ENCODE results near the gene EHHADH.

DNA sequence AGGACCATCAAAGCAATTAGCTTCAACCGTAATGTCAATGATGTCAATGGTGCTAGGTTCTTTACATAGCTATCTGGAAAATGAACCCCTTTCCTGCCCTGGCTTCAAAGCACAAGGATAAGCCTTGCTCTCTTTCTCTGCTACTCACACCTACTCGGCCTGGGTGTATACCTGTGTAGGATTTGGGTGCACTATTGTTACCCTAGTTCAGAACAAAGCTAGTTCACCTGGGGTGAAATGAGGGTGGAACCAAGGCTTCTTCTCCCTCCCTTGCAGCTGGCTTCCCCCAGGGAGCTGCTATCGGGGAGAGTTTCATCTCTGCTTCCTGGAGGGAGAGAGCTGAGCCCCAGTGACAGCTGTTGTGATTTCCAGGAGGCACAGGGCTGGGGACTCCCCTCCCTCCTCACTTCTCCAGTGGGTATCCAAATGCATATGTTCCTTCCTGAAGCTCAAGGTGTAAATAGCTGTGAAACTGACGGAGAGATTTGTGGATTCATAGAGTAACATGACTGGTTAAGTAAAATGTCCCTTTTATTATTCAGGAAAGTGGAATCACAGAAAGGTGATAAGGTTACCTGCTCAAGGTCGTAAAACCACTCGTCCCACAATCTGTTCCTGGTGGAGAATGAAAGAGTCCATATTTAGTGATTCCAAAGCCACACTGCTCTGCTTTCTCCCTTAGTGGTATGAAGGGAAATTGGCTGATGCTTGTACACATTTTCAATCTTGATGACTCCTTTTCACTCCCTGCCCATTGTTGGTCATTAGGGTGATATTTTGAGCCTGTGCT lies 89.2 kb downstream of the EHHADH start:
- TF ChIP-seq, protein P1, sequence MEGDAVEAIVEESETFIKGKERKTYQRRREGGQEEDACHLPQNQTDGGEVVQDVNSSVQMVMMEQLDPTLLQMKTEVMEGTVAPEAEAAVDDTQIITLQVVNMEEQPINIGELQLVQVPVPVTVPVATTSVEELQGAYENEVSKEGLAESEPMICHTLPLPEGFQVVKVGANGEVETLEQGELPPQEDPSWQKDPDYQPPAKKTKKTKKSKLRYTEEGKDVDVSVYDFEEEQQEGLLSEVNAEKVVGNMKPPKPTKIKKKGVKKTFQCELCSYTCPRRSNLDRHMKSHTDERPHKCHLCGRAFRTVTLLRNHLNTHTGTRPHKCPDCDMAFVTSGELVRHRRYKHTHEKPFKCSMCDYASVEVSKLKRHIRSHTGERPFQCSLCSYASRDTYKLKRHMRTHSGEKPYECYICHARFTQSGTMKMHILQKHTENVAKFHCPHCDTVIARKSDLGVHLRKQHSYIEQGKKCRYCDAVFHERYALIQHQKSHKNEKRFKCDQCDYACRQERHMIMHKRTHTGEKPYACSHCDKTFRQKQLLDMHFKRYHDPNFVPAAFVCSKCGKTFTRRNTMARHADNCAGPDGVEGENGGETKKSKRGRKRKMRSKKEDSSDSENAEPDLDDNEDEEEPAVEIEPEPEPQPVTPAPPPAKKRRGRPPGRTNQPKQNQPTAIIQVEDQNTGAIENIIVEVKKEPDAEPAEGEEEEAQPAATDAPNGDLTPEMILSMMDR (tag by site-specific recombination; IDR thresholded peaks at IDR 0.05) = no peak
- TF ChIP-seq ZNF670 (tag by site-specific recombination; IDR thresholded peaks at IDR 0.05; ENCODE audit: low read depth) (no peak), YY1 (tag by site-specific recombination; IDR thresholded peaks at IDR 0.05) (no peak), ZNF837 (tag by site-specific recombination; IDR thresholded peaks at IDR 0.05) (no peak), ZNF510 (tag by site-specific recombination; IDR thresholded peaks at IDR 0.05; ENCODE audit: insufficient replicate concordance) (no peak), KLF16 (tag by site-specific recombination; IDR thresholded peaks at IDR 0.05) (no peak), ZNF121 (tag by site-specific recombination; IDR thresholded peaks at IDR 0.05) (no peak), PBX3 (CRISPR knock-in tag; IDR thresholded peaks at IDR 0.05) (no peak), ZNF2 (tag by site-specific recombination; IDR thresholded peaks at IDR 0.05) (no peak), ZBTB1 (tag by site-specific recombination; IDR thresholded peaks at IDR 0.05) (no peak), ZNF664 (tag by site-specific recombination; IDR thresholded peaks at IDR 0.05) (no peak)
- TF ChIP-seq, protein P2, sequence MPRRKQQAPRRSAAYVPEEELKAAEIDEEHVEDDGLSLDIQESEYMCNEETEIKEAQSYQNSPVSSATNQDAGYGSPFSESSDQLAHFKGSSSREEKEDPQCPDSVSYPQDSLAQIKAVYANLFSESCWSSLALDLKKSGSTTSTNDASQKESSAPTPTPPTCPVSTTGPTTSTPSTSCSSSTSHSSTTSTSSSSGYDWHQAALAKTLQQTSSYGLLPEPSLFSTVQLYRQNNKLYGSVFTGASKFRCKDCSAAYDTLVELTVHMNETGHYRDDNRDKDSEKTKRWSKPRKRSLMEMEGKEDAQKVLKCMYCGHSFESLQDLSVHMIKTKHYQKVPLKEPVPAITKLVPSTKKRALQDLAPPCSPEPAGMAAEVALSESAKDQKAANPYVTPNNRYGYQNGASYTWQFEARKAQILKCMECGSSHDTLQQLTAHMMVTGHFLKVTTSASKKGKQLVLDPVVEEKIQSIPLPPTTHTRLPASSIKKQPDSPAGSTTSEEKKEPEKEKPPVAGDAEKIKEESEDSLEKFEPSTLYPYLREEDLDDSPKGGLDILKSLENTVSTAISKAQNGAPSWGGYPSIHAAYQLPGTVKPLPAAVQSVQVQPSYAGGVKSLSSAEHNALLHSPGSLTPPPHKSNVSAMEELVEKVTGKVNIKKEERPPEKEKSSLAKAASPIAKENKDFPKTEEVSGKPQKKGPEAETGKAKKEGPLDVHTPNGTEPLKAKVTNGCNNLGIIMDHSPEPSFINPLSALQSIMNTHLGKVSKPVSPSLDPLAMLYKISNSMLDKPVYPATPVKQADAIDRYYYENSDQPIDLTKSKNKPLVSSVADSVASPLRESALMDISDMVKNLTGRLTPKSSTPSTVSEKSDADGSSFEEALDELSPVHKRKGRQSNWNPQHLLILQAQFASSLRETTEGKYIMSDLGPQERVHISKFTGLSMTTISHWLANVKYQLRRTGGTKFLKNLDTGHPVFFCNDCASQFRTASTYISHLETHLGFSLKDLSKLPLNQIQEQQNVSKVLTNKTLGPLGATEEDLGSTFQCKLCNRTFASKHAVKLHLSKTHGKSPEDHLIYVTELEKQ (tag by site-specific recombination; IDR thresholded peaks at IDR 0.05; ENCODE audit: borderline replicate concordance) = no peak
